Ramos (cell line): ENCODE data around the gene ELOVL2.
"Not testable (repeated sequence)": the region's sequence is repeated elsewhere in the genome, so short reads cannot be mapped to it uniquely, and the experiment has no call there.

Experiments used
- in situ Hi-C: fragments of 300-500 bp; cut with MboI; formaldehyde crosslinking; loops from one replicate; pipeline ENCODE4 v1.14.3; 2022; ENCODE audit warnings: low sequenced_read_pairs; ENCODE audit not compliant: unreplicated experiment

Gene ELOVL2

GRCh38 chr6:11043961-11044711 is at the start of gene ELOVL2:
TSS of gene ELOVL2 (minus strand) at chr6:11044305. CDS start at chr6:11044230, 75 bp downstream.
- in situ Hi-C loops: no loop called here

GRCh38 chr6:11093376-11093625 is 49.2 kb upstream of the ELOVL2 start:
- in situ Hi-C loops: no loop called here

GRCh38 chr6:11092668-11093375 is 48.7 kb upstream of the ELOVL2 start:
- in situ Hi-C loops: no loop called here

- in situ Hi-C loops: not testable (repeated sequence)
These were observed 47.0 kb upstream of the ELOVL2 start for GRCh38 chr6:11091141-11091540.

DNA sequence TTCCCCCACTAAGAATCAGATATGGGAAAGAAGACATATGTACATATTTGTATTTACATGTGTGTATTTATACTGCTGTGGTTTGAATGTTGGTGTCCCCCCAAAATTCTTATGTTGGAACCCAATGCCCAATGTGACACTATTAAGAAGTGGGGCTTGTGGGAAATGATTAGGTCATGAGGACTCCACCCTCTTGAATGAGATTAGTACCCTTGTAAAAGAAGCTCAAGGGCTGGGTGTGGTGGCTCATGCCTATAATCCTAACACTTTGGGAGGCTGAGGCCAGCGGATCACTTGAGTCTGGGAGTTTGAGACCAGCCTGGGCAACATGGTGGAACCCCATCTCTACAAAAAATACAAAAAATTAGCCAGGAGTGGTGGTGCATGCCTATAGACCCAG is 45.6 kb upstream of the ELOVL2 start:
- in situ Hi-C loops: no loop called here

DNA sequence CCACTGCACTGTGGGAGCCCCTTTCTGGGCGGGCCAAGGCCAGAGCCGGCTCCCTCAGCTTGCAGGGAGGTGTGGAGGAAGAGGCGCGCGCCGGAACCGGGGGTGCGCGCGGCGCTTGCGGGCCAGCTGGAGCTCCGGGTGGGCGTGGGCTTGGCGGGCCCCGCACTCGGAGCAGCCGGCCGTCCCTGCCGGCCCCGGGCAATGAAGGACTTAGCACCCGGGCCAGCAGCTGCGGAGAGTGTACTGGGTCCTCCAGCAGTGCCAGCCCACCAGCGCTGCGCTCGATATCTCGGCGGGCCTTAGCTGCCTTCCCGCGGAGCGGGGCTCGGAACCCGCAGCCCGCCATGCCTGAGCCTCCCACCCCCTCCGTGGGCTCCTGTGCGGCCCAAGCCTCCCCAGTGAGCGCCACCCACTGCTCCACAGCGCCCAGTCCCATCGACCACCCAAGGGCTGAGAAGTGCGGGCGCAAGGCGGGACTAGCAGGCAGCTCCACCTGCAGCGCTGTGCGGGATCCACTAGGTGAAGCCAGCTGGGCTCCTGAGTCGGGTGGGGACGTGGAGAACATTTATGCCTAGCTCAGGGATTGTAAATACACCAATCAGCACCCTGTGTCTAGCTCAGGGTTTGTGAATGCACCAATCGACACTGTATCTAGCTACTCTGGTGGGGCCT is 43.2 kb upstream of the ELOVL2 start:
- in situ Hi-C loops: not testable (repeated sequence)

DNA sequence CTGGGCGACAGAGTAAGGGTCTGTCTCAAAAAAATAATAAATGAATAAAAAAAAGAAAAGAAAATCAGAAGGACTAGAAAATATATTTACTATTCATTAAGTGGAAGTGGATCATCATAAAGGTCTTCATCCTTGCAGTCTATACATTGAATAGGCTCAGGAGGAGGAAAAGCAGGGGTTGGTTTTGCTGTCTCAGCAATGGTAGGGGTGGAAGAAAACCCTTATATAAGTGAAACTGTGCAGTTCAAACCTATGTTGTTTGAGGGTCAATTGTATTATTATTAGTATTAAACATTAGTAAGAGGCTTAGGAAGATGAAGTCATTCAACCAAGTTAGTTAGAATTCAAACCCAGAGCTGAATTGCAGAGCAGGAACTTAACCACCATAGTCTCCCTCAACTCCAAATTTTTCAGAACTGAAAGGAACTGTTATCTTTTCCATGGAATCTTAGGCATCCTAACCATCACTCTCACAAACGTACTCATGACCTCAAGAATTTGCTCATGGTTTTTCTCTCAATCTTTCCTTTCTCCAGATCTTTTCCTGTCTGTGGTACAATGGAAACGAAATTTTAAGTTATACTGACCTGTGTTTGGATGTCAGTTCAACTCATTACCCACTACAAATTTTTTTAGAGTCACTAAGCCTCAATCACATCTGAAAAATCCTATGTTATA is 41.8 kb upstream of the ELOVL2 start:
- in situ Hi-C loops: no loop called here

- in situ Hi-C loops: no loop called here
These were observed 39.9 kb upstream of the ELOVL2 start for GRCh38 chr6:11083956-11084355.

GRCh38 chr6:11083491-11083890 is 39.4 kb upstream of the ELOVL2 start:
- in situ Hi-C loops: no loop called here

GRCh38 chr6:11080296-11080695 is 36.2 kb upstream of the ELOVL2 start:
- in situ Hi-C loops: no loop called here

DNA sequence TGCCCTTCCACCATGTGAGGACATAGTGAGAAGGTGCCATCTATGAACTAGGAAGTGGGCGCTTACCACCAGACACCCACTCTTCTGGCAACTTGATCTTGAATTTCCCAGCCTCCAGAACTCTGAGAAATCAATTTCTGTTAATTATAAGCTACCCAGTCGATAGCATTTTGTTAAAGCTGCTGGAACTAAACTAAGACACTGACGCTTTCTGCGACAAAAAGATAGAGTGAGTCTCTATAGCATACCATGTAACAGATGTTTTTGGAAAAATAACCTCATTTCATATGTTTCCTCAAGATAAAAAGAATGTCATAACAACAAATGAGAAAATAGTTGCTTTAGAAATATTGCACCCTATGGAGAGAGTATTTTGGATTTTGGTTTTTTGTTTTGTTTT is 34.2 kb upstream of the ELOVL2 start:
- in situ Hi-C loops: no loop called here

GRCh38 chr6:11076540-11076939 is 32.4 kb upstream of the ELOVL2 start:
- in situ Hi-C loops: no loop called here

GRCh38 chr6:11072101-11072500 is 28.0 kb upstream of the ELOVL2 start:
- in situ Hi-C loops: no loop called here

DNA sequence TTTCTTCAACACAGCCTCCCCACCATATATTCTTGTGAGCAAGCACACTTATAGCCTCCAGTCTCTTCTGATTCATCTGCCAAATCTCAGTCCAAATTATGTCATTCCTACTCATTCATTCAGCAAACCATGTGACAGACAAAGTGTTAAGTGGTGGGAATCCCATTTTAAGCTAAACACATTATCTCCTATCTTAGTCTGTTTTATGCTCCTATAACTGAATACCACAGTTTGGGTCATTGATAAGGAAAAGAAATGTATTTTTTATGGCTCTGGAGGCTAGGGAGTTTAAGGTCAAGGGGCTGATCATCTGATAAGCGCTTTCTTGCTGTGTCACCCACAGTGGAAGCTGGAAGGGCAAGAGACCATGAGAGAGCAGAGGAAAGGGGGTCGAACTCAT is 25.7 kb upstream of the ELOVL2 start:
- in situ Hi-C loops: loop anchor here (10.0 kb wide), 1 partner anchor 595 kb away; no protein-coding TSS in a partner anchor

DNA sequence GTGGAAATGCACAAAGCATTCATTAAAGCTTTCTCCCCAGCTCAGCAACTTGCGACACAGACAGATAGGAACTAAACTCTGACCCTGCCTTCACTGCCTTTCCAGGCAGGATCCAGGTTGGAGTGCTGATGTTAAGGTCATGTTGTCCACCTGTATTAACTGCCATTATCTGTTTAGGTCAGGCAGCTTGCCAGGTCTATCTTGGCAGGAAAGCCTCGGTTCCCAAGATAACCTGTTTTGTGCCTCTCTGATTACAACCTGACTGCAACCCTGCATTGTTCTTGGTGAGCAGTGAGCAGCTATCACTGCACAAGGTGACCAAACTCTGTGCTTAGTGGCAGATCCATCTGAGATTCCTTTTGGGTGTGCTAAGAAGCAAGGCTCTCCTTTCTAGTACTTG is 23.2 kb upstream of the ELOVL2 start:
- in situ Hi-C loops: loop anchor here (10.0 kb wide), 1 partner anchor 593 kb away; no protein-coding TSS in a partner anchor

DNA sequence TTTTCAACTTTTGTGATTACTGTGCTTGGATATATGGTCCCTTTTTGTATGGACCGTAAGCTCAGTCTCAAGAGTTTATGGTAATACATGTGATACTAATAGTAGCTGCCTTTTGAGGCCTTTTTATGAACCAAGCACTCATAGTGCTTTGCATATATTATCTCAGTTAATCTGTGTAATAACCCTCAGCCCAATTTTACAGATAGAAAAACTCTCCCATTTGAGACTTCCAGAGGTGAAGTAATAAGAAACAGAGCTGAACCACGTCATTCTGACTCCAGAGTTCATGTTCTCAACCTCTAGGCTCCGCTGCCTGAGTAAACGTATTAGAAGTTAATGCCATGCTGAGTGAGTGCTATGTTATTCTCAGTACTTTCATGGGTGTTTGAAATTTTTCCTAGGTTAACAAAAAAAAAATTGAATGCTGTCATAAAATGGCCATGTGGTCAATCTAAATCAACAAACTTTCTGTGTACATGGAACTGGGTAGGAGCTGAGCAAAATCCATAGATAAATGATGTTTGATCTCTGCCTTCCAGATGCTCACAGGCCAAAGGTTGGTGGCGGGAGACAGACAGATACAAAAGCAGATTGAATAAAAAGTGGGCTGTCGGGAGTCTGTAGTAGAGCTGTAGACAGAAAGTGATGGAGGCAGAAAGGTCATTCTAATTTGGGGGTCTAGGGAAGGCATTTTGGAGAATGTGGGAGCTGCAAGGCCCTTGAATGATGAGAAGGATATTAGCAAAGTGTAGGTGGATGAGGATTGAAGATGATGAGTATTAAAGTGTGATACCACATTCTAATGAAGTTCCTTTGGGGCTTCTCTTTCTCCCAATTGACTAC is 22.6 kb upstream of the ELOVL2 start:
- in situ Hi-C loops: loop anchor here (10.0 kb wide), 1 partner anchor 592 kb away; no protein-coding TSS in a partner anchor

DNA sequence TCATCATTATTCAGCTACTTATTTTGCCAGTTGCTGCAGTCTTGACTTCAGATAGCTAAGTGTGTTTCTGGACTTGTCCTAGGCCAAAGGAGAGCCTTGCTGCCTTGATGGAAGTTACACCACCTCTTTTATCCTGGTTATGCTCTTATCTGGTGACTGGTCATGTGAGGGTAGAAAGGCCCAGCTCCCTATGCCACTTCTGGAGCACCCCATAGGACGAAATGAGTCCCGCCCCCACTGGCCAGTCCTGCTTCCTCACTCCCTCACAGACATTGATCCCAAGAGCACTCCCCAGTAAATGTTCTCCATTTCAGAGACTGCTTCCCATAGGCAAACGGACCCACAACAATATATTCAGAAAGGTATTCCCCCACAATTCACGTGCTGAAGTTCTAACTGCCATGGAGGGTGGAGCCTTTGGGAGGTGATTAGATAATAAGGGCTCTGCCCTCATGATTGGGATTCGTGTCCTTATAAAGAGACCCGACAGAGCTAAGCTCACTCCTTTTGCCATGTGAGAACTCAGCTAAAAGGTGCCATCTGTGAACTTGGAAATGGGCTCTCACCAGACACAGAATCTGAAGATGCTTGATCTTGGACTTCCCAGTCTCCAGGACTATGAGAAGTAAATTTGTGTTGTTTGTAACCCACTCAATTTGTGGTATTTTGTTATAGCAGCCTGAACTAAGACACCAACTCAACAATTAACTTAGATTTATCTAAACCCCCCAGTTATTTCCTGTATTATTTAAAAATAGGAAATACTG is 21.5 kb upstream of the ELOVL2 start:
- in situ Hi-C loops: loop anchor here (10.0 kb wide), 1 partner anchor 591 kb away; no protein-coding TSS in a partner anchor

- in situ Hi-C loops: loop anchor here (10.0 kb wide), 1 partner anchor 590 kb away; no protein-coding TSS in a partner anchor
These were observed 20.7 kb upstream of the ELOVL2 start for GRCh38 chr6:11064836-11065235.

- in situ Hi-C loops: loop anchor here (10.0 kb wide), 1 partner anchor 588 kb away; no protein-coding TSS in a partner anchor
These were observed 18.6 kb upstream of the ELOVL2 start for GRCh38 chr6:11062715-11063114.
